NOMO-1 (cell line): Measurements from ENCODE around the gene NTM.

ENCODE experiments used
- DNase-seq, 2 experiments: peaks; one replicate each; lab custom pipeline; 2025; ENCODE audit not compliant: unreplicated experiment in 2 of 2; lab: John Stamatoyannopoulos, UW

Gene NTM

GRCh38 chr11:131924457-131925201, 554.2 kb downstream of the NTM start:
- no peak for DNase-seq

- no peak for DNase-seq
Measured at GRCh38 chr11:131925829-131926228, 555.4 kb downstream of the NTM start.

- peak; percentile 72 to 73 for DNase-seq
Measured at GRCh38 chr11:131928992-131929391, 558.6 kb downstream of the NTM start.

- DNase-seq, result no peak
Measured at GRCh38 chr11:131932584-131933325, 562.3 kb downstream of the NTM start.

GRCh38 chr11:131934006-131934405, 563.6 kb downstream of the NTM start:
- DNase-seq, result no peak

DNA sequence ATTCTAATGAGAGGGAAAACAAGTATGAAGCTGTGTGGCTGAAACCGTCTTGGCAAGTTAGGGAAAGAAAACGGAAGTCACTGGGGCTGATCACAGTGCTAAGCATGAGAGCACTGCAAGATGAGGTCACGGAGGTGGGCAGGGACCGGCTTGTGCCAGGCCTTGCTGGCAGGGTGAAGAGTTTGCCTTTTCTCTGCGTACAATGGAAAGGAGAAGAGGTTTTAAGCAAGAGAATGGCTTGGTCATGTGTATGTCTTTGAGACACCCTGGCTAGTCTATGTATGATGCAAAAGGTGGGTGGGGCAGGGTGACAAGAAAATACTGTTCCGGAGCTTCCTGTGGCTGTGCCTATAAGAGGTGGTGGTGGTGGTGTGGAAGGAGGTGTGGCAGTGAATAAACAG, 567.9 kb downstream of the NTM start:
- peak; percentile 90 to 95 for DNase-seq

- no peak for DNase-seq
Measured at GRCh38 chr11:131940126-131940525, 569.7 kb downstream of the NTM start.

GRCh38 chr11:131942878-131943277, 572.5 kb downstream of the NTM start:
- DNase-seq, result no peak

GRCh38 chr11:131943295-131943694, 572.9 kb downstream of the NTM start:
- DNase-seq, result no peak

DNA sequence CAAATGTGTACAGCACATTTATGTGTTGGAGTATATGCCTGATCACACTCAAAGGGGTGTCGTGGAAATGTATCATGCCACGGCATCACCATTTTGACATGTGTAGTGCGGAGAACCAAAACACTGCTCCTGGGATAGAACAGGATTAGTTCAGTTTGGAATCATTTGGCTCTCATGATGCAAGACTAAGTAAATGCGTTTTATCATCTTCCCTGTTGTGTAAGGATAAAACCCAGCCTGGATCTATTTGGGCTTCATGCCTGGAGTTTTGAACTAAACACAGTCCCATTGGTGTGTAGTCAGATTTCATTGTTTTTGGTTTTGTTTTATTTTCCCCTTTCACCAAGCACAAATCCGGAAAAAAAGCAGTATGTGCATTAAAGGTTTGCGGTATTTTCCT, 574.3 kb downstream of the NTM start:
- DNase-seq, result no peak

- no peak for DNase-seq
Measured at GRCh38 chr11:131945706-131946105, 575.3 kb downstream of the NTM start.

- DNase-seq, result no peak
Measured at GRCh38 chr11:131947511-131947910, 577.1 kb downstream of the NTM start.

DNA sequence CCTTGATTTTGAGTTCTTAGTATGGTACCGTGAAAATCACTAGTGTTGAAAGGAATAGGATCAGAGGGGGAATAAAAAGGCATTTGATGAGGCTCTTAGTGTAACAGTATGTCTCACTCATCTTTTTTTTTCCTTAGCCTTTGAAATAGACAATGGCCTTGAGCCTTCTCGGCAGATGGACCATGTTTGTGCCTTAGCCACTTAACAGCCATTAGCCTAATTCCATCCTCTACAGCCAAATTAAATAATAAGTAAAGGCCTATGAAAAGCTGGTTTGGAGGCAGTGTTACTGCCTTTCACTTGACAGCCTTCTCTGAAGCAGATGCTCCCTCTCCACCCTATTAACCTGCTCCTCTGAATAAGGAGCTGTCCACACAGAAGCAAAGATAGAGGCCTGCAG, 580.7 kb downstream of the NTM start:
- no peak for DNase-seq

DNA sequence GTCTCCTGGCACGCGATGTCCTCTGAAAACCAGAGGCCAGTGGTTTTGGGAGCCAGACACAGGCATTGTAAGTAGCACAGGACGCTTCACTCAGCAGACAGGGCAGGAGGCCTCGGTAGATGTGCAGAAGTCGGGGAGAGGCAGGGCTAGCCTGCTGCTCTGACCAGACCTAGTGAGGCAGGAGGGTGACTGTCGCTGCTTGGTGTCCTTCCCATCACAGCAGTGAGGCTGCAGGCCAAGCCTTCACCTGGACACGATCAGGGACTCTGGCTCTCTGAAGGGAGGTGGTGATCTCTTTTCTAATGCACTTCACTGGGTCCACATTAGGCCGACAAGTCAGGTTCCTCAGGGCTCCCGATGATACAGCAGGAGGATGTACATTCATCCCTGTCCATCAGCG, 583.7 kb downstream of the NTM start:
- no peak for DNase-seq

DNA sequence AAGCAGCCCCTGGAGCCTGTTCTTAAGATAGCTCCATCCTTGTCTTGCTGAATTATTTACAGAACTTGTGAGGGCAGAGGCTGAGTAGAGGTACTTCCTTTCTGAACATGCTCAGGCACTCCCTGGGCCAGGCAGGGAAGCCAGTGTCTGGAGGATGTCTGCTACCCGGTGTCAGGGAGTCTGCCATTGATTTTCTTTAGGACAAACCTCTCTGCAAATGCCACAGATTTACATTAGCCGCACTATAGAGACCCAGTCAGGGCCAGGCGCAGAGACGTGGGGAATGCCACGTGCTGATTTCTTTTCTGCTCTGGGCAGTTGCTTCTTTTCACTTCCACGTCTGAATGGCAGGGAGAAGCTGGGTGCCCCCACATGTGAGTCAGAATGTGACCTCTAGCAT, 585.5 kb downstream of the NTM start:
- no peak for DNase-seq

DNA sequence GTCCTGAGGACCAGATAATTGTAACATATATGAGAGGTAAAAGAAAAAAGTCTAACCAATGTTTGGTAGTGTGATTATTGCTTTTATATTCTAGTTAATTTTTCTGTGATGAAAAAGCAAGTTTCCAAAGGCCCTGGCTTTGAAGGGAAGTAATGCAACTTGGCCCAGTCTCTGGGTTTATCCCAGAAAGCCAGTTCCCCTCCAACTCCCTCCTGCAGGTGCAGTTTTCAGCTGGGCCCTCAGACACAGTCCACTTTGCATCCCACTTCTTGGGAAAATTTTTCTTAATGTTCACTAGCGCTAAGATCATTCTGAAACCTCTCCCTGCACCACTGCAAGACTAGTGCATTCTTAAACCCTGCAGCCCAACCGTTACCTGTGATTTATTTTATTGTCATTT, 586.8 kb downstream of the NTM start:
- DNase-seq, result no peak

DNA sequence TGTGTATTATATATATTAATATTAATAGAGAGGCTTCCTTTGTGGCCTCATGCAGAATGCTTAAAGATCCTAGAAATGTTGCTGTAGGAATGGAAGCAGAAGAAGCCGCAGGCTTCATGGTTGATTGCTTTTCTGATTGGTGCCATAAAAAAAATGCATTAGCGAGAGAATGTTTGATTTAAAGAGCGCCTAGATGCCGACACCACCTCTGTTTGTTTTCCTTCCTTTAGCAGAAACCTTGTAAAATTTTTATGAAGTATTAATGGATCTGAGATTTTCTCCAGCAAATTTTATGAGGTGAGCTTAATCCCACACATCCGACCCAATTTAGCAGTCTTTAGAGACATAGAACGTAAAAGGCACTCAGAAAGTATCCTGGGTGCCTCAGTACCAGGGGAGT, 587.5 kb downstream of the NTM start:
- no peak for DNase-seq

DNA sequence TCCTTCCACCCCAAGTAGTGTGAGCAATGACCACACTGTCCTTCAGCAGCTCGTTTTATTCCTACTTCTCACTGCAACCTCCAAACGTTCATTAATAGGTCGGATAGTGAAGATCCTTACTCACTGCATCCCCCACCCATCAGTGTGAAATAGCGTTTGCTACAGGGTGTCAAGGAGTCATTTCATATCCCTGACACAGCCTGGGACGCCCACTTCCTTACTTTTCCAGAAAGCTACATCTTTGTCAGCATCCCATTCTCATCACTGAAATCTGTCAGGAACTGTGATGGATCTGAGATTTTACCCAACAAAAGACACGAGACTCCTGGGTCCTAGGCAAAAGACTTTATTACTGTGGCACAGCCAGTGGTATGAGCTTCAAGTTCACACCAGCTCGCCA, 592.4 kb downstream of the NTM start:
- DNase-seq, result no peak

DNA sequence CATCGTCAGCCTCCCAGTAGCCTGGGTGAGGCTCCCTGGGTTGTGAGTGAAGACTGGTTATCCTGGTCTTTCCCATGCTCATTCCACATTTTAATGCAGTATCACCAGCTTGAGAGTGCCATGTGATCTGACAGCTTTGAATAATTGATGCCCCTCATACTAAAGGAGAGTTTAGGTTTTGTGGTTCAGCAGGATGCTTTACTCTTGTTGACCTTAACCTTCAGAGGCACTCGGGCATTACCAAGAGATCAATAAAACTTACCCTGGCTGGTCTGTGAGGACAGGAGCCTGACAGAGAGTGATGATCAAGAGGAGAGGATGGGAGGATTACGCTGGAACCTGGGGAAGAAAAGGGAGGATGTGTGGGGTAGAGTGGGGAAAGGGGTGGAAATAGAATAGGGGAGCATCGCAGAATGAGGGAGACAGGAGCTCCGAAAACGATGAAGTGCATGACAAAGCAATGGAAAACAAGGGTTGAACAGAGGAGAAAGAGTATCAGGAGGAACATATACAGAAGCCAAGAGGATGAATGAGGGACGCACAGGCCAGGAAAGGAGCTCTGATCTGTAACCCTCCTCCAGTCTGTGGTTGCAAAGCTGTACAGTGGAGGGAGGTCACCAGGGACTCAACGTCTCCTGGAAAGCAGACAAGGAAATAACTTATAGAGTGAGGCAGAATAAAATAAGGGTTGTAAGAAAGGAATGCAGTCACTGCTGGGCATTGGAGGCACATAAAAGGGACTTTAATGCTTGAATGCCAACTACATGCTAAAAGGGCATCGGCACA, 594.5 kb downstream of the NTM start:
- DNase-seq, result no peak

- no peak for DNase-seq
Measured at GRCh38 chr11:131965504-131965903, 595.1 kb downstream of the NTM start.

DNA sequence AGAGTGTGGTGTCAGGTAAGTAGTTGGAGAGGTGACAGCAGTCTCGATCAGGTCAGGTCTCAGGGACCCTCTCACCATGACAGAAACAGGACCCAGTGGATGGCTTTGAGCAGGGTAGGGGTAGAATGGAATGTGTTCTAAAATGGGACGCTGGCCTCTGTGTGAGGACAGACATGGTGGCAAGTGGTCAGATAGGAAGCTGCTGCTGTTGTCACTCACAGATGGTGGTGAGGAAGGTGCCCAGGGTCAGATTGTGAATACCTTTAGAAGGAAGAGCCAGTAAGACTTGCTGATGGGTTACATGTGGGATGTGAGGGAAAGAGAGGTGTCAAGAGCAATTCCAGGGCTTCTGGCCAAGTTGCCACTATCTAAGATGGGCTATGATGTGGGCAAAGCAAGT, 596.3 kb downstream of the NTM start:
- DNase-seq, result no peak

- DNase-seq, result no peak
Measured at GRCh38 chr11:131969261-131969660, 598.8 kb downstream of the NTM start.
